ENCODE measurements around the gene KCNA10.

GRCh38 chr1:110503471-110503870 lies 15.5 kb downstream of the KCNA10 start:
- TF ChIP-seq KLF9 (tag by site-specific recombination; IDR thresholded peaks at IDR 0.05; ENCODE audit: low read depth) (no peak), CTCF (tag by site-specific recombination; IDR thresholded peaks at IDR 0.05) (no peak), REST (tag by site-specific recombination; IDR thresholded peaks at IDR 0.05) (no peak), ZNF354C (tag by site-specific recombination; IDR thresholded peaks at IDR 0.05; ENCODE audit: borderline replicate concordance, low read depth) (no peak), PRDM1 (tag by site-specific recombination; IDR thresholded peaks at IDR 0.05) (no peak), GLI4 (tag by site-specific recombination; IDR thresholded peaks at IDR 0.05) (no peak), KLF17 (tag by site-specific recombination; IDR thresholded peaks at IDR 0.05) (no peak), ZBTB17 (tag by site-specific recombination; IDR thresholded peaks at IDR 0.05) (no peak), ZNF76 (tag by site-specific recombination; IDR thresholded peaks at IDR 0.05; ENCODE audit: borderline replicate concordance, low read depth) (no peak)
